IMR-90 (cell line): Measurements from ENCODE around the gene GNAI1. TPM values are rescaled to one million over a fixed set of nuclear protein-coding genes. Genes with fewer than 3 reads are reported as not detected.
A peak's percentile ranks its signal among the peaks of the same experiment; 100 is the strongest.

Experiments used
- ATAC-seq: fragments of 200-7000 bp; cut with Tn5 transposase; 2 replicates; pipeline ENCODE4 v1.9.1; 2020; ENCODE audit warnings: low read depth, mild to moderate bottlenecking, moderate library complexity
- BruUV-seq: library from RNA; stranded (reverse); fragments of 400-500 nt; replicated peaks from 2 replicates; lab custom pipeline; 2021; lab: Mats Ljungman, UMichigan
- CTCF ChIA-PET: fragments of 300-600 bp; formaldehyde crosslinking; extraction: SDS; loops from one replicate; lab custom pipeline; 2021; ENCODE audit warnings: antibody characterized with exemption; lab: Yijun Ruan, JAX
- POLR2A ChIA-PET: fragments of 300-600 bp; sonication (Branson Sonifier 250); formaldehyde crosslinking; loops from one replicate; lab custom pipeline; 2022; ENCODE audit warnings: antibody characterized with exemption; ENCODE audit not compliant: unreplicated experiment; lab: Charles Lee
- DNase-seq: peaks from one replicate; pipeline ENCODE4 v3.0.0; 2013
- H2AFZ ChIP-seq: replicated peaks from 2 replicates; pipeline ENCODE3; 2013; ENCODE audit warnings: low read length, mild to moderate bottlenecking; ENCODE audit not compliant: poor library complexity
- H2AK5ac ChIP-seq: 2 replicates; pipeline ENCODE4 v1.6.1; 2013; ENCODE audit warnings: low read depth, low read length, inconsistent platforms
- H2AK9ac ChIP-seq: replicated peaks from 2 replicates; pipeline ENCODE3; 2013; ENCODE audit warnings: mild to moderate bottlenecking, low read depth, low read length, moderate library complexity; ENCODE audit not compliant: poor library complexity
- H2BK120ac ChIP-seq: 2 replicates; pipeline ENCODE4 v1.6.1; 2013; ENCODE audit warnings: low read depth, low read length, inconsistent platforms
- H2BK15ac ChIP-seq: 3 replicates; pipeline ENCODE4 v1.6.1; 2013; ENCODE audit warnings: low read depth, low read length, inconsistent platforms
- H2BK20ac ChIP-seq: 2 replicates; pipeline ENCODE4 v1.6.1; 2013; ENCODE audit warnings: low read depth, mild to moderate bottlenecking, inconsistent platforms, low read length, moderate library complexity
- H2BK5ac ChIP-seq: 2 replicates; pipeline ENCODE4 v1.6.1; 2013; ENCODE audit warnings: mild to moderate bottlenecking, low read depth, low read length, inconsistent platforms; ENCODE audit not compliant: poor library complexity, severe bottlenecking
- H3K14ac ChIP-seq: replicated peaks from 2 replicates; pipeline ENCODE4 v1.6.1; 2013; ENCODE audit warnings: low read depth, low read length, inconsistent platforms
- H3K18ac ChIP-seq: 2 replicates; pipeline ENCODE4 v1.6.1; 2013; ENCODE audit warnings: low read depth, low read length, control low read depth
- H3K23ac ChIP-seq: 2 replicates; pipeline ENCODE4 v1.6.1; 2013; ENCODE audit warnings: low read depth, low read length, inconsistent platforms
- H3K27ac ChIP-seq: 2 replicates; pipeline ENCODE4 v1.5.1; 2013; ENCODE audit warnings: mild to moderate bottlenecking, control low read depth, low read length; ENCODE audit not compliant: insufficient read depth
- H3K27me3 ChIP-seq: 2 replicates; pipeline ENCODE4 v1.6.1; 2013; ENCODE audit warnings: low read length; ENCODE audit not compliant: control insufficient read depth, insufficient read depth
- H3K36me3 ChIP-seq: 2 replicates; pipeline ENCODE4 v1.6.1; 2013; ENCODE audit warnings: low read length, mixed read lengths; ENCODE audit not compliant: control insufficient read depth, insufficient read depth
- H3K4ac ChIP-seq: 2 replicates; pipeline ENCODE4 v1.6.1; 2013; ENCODE audit warnings: low read depth, low read length, inconsistent platforms
- H3K4me1 ChIP-seq: 2 replicates; pipeline ENCODE4 v1.6.1; 2013; ENCODE audit warnings: low read length, mixed read lengths; ENCODE audit not compliant: control insufficient read depth, insufficient read depth
- H3K4me2 ChIP-seq: 2 replicates; pipeline ENCODE4 v1.6.1; 2013; ENCODE audit warnings: low read depth, mild to moderate bottlenecking, control low read depth, low read length, moderate library complexity
- H3K4me3 ChIP-seq: 2 replicates; pipeline ENCODE4 v1.5.1; 2013; ENCODE audit warnings: low read depth, mild to moderate bottlenecking, control low read depth, low read length, moderate library complexity; ENCODE audit not compliant: insufficient read depth
- H3K56ac ChIP-seq: 2 replicates; pipeline ENCODE4 v1.6.1; 2013; ENCODE audit warnings: low read length, inconsistent platforms; ENCODE audit not compliant: insufficient read depth; ENCODE audit errors: extremely low read depth
- H3K79me1 ChIP-seq, 2 experiments: 2 replicates each; pipeline ENCODE4 v1.6.1; 2013; ENCODE audit warnings: low read length in 2 of 2, inconsistent platforms in 1 of 2, low read depth in 1 of 2
- H3K9ac ChIP-seq: 2 replicates; pipeline ENCODE4 v1.6.1; 2013; ENCODE audit warnings: low read depth, low read length, control low read depth
- H3K9me1 ChIP-seq: 2 replicates; pipeline ENCODE4 v1.6.1; 2013; ENCODE audit warnings: low read length, inconsistent platforms; ENCODE audit not compliant: insufficient read depth
- H3K9me3 ChIP-seq: 2 replicates; pipeline ENCODE4 v1.6.1; 2013; ENCODE audit warnings: low read length; ENCODE audit not compliant: control insufficient read depth, insufficient read depth
- H4K20me1 ChIP-seq: 2 replicates; pipeline ENCODE4 v1.6.1; 2013; ENCODE audit warnings: low read length, inconsistent platforms; ENCODE audit not compliant: insufficient read depth
- H4K5ac ChIP-seq: 2 replicates; pipeline ENCODE4 v1.6.1; 2013; ENCODE audit warnings: mild to moderate bottlenecking, low read depth, low read length, control low read depth
- H4K8ac ChIP-seq, 2 experiments: 2 replicates each; pipeline ENCODE4 v1.6.1; 2013; ENCODE audit warnings: low read depth in 2 of 2, low read length in 2 of 2, control low read depth in 1 of 2, inconsistent platforms in 1 of 2
- H4K91ac ChIP-seq: 2 replicates; pipeline ENCODE4 v1.6.1; 2013; ENCODE audit warnings: low read depth, low read length, inconsistent platforms; ENCODE audit not compliant: insufficient read depth
- BHLHE40 ChIP-seq: fragments of 150-350 bp; IDR thresholded peaks from 2 replicates; pipeline ENCODE4 v1.6.1; 2016; ENCODE audit warnings: mild to moderate bottlenecking, low read depth, low read length
- CEBPB ChIP-seq: IDR thresholded peaks from 2 replicates; pipeline ENCODE4 v1.6.1; 2012; ENCODE audit warnings: low read depth, low read length, improper control_type of control experiment
- FOS ChIP-seq: fragments of 150-350 bp; IDR thresholded peaks from 2 replicates; pipeline ENCODE4 v1.6.1; 2016; ENCODE audit warnings: low read depth, low read length
- RCOR1 ChIP-seq: IDR thresholded peaks from 2 replicates; pipeline ENCODE4 v1.6.1; 2012; ENCODE audit warnings: mild to moderate bottlenecking, low read length, improper control_type of control experiment; ENCODE audit not compliant: insufficient replicate concordance
- WGBS, 2 experiments: methylation state at CpG; one replicate each; pipeline versions ENCODE4 v1.1.5 to v1.1.7; 2013; ENCODE audit warnings: missing lambda C conversion rate in 2 of 2; ENCODE audit not compliant: insufficient read length in 1 of 2; ENCODE audit errors: extremely low coverage in 2 of 2; 5-methylcytosine and 5-hydroxymethylcytosine counted together
- dilution Hi-C: fragments of 300-500 bp; cut with HindIII; formaldehyde crosslinking; loops from one replicate; pipeline ENCODE4 v1.14.3; 2018; ENCODE audit warnings: low sequenced_read_pairs; ENCODE audit not compliant: unreplicated experiment
- in situ Hi-C: fragments of 300-500 bp; cut with MboI; formaldehyde crosslinking; loops from 3 replicates; pipeline ENCODE4 v1.14.3; 2019; ENCODE audit warnings: low sequenced_read_pairs, inconsistent platforms, mixed read lengths
- intact Hi-C: fragments of 100-400 bp; cut with micrococcal nuclease; formaldehyde crosslinking; loops from 2 replicates; pipeline ENCODE4 v1.10.0; 2022
- polyA plus RNA-seq, 3 experiments: library from polyadenylated mRNA; depleted of rRNA; stranded (reverse); fragments of >200 nt; gene quantifications; 2 replicates each; pipeline ENCODE4 v1.2.3, GENCODE V29; 2012; ENCODE audit warnings: low replicate concordance in 1 of 3
- total RNA-seq: library from RNA; depleted of rRNA; stranded (reverse); fragments of >200 nt; gene quantifications from 2 replicates; pipeline ENCODE4 v1.2.3, GENCODE V29; 2012

GNAI1 gene
- total and polyA plus RNA-seq, 2 of the 4 experiments (the other 2 are of a cell fraction), result 21.1 to 26.5 TPM

DNA sequence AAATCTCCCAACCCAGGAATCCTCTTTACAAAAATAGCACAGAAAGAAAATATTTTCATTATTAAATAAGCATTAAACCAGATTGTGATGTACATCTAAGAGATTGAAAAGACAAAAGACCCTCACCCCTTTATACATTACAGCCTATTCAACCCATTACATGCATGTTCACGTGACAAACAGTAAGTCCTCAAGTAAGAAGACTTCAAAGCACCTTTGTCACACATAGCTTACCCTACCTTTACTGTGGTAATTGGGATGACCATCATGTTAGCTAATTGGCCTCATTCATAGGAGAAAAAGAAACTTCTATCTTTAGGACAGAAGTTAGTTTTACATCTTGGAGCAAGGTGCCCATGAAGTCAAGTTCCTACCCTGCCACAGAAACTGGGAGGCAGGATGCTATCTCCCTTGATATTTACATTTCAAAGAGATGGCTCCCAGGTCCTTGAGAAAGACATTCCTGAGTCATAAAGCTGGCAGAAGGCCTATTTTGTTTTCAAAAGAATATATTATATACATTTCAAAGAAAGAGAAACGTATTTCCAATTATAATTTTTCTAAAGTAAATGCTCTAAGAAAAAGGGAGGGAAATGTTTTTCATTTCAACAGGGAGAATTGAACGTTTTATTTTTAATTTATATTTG, 48.1 kb downstream of the GNAI1 start:
- no peaks in the 10 kb centered on the region for H3K27me3 ChIP-seq
- H3K4me3 ChIP-seq, result no peak overlapping the region
- H4K5ac ChIP-seq, result no peak overlapping the region
- no peak overlapping the region for H2AFZ ChIP-seq
- H2BK20ac ChIP-seq, result no peak overlapping the region
- H3K18ac ChIP-seq, result no peak overlapping the region
- H2BK120ac ChIP-seq, result no peak overlapping the region
- in situ Hi-C loops, result no loop called here
- peak overlapping the region; percentile 4; the same call in 1 of the 2 replicates for H3K14ac ChIP-seq
- H2AK9ac ChIP-seq, result no peak overlapping the region
- H2BK15ac ChIP-seq, result no peak overlapping the region
- intact Hi-C loops, result no loop called here
- H3K56ac ChIP-seq, result no peak overlapping the region
- H3K27ac ChIP-seq, result no peak overlapping the region
- peaks cover 31% of the 10 kb centered on the region for H4K20me1 ChIP-seq
- H3K9me3 ChIP-seq, result no peaks in the 10 kb centered on the region; the same call in 1 of the 2 replicates
- TF ChIP-seq FOS (0 out of 2 replicates have a peak, but pooled peaks have one; percentile 7), CEBPB (0 out of 2 replicates have a peak, but pooled peaks have one; percentile 9), BHLHE40 (no peak), RCOR1 (no peak)
- H3K4ac ChIP-seq, result no peak overlapping the region
- dilution Hi-C loops, result no loop called here
- H3K23ac ChIP-seq, result no peak overlapping the region
- H3K9me1 ChIP-seq, result peaks cover 7% of the 10 kb centered on the region
- ChIA-PET CTCF (interaction anchor here (0.7 kb wide), 1 partner anchor 874 kb away, joined by 3 read pairs; no protein-coding TSS in a partner anchor), POLR2A (no interaction called here)
- H2BK5ac ChIP-seq, result peak overlapping the region; percentile 42
- H3K4me1 ChIP-seq, result peaks cover 11% of the 10 kb centered on the region
- BruUV-seq, result no TSS peak
- peak; percentile 68 for DNase-seq
- no peak overlapping the region for H3K9ac ChIP-seq
- WGBS, 2 experiments, result no CpG with 5 or more reads among the region's 3 CpGs
- H3K4me2 ChIP-seq, result peak overlapping the region; percentile 52; the same call in 1 of the 2 replicates
- no peaks in the 10 kb centered on the region; the same call in 1 of the 2 replicates for H3K36me3 ChIP-seq
- H2AK5ac ChIP-seq, result no peak overlapping the region
- peak; percentile 40; the same call in 1 of the 2 replicates for ATAC-seq
- H4K91ac ChIP-seq, result no peak overlapping the region
- no peak overlapping the region for H4K8ac ChIP-seq
- H3K79me1 ChIP-seq, result peaks cover 35 to 78% of the 10 kb centered on the region in 2 experiments
